GM23338 (cell line): ENCODE data around the gene RNASET2. TPM values are rescaled to one million over a fixed set of nuclear protein-coding genes. Genes with fewer than 3 reads are reported as not detected.

Experiments
- ATAC-seq: fragments of 200-7000 bp; cut with Tn5 transposase; 3 replicates; pipeline ENCODE4 v1.9.1; 2020
- DNase-seq: peaks from one replicate; pipeline ENCODE4 v3.0.0-alpha.2; 2015; ENCODE audit warnings: low spot score
- H2AFZ ChIP-seq: fragments of 200-600 bp; sonication (generic); 2 replicates; pipeline ENCODE4 v1.8.0; 2016; ENCODE audit warnings: antibody characterized with exemption, mild to moderate bottlenecking, moderate library complexity
- H3F3A ChIP-seq: fragments of 200-600 bp; sonication (generic); replicated peaks from 2 replicates; pipeline ENCODE4 v1.8.0; 2017; ENCODE audit warnings: antibody characterized with exemption, mixed run types, low read depth
- H3K27ac ChIP-seq: fragments of 200-600 bp; sonication (generic); 2 replicates; pipeline ENCODE4 v1.6.1; 2016; ENCODE audit warnings: low read depth
- H3K27me3 ChIP-seq: fragments of 200-600 bp; sonication (generic); 2 replicates; pipeline ENCODE4 v1.8.0; 2016; ENCODE audit warnings: mild to moderate bottlenecking, mixed run types, moderate library complexity; ENCODE audit not compliant: insufficient read depth
- H3K36me3 ChIP-seq: fragments of 200-600 bp; sonication (generic); 2 replicates; pipeline ENCODE4 v1.8.0; 2016; ENCODE audit warnings: mild to moderate bottlenecking; ENCODE audit not compliant: insufficient read depth
- H3K4me1 ChIP-seq: fragments of 200-600 bp; sonication (generic); 2 replicates; pipeline ENCODE4 v1.8.0; 2016; ENCODE audit warnings: mild to moderate bottlenecking, moderate library complexity; ENCODE audit not compliant: insufficient read depth
- H3K4me2 ChIP-seq: fragments of 200-600 bp; sonication (generic); 2 replicates; pipeline ENCODE4 v1.7.1; 2017; ENCODE audit warnings: mixed run types
- H3K4me3 ChIP-seq: fragments of 200-600 bp; sonication (generic); 2 replicates; pipeline ENCODE4 v1.6.1; 2016; ENCODE audit warnings: mixed run types
- H3K79me2 ChIP-seq: fragments of 200-600 bp; sonication (generic); replicated peaks from 2 replicates; pipeline ENCODE4 v1.8.0; 2017; ENCODE audit warnings: mild to moderate bottlenecking; ENCODE audit not compliant: insufficient read depth
- H3K9me2 ChIP-seq: fragments of 200-600 bp; sonication (generic); 2 replicates; pipeline ENCODE4 v1.8.0; 2017; ENCODE audit not compliant: insufficient read depth
- H4K20me1 ChIP-seq: fragments of 200-600 bp; sonication (generic); replicated peaks from 2 replicates; pipeline ENCODE4 v1.8.0; 2017; ENCODE audit warnings: mild to moderate bottlenecking; ENCODE audit not compliant: insufficient read depth
- H3K27ac Mint-ChIP-seq: 2 replicates; pipeline ENCODE4 v1.8.0; 2020; ENCODE audit warnings: inconsistent platforms, mild to moderate bottlenecking, moderate library complexity, mixed read lengths
- H3K27me3 Mint-ChIP-seq: 3 replicates; pipeline ENCODE4 v1.8.0; 2022; ENCODE audit warnings: low read depth, mild to moderate bottlenecking, moderate library complexity, mixed read lengths, inconsistent platforms; ENCODE audit not compliant: insufficient read depth, poor library complexity
- H3K36me3 Mint-ChIP-seq: 3 replicates; pipeline ENCODE4 v1.8.0; 2021; ENCODE audit warnings: low read depth, mild to moderate bottlenecking, inconsistent platforms, moderate library complexity, mixed read lengths
- H3K4me1 Mint-ChIP-seq: 3 replicates; pipeline ENCODE4 v1.8.0; 2020; ENCODE audit warnings: mild to moderate bottlenecking, inconsistent platforms, mixed read lengths
- H3K4me3 Mint-ChIP-seq: 3 replicates; pipeline ENCODE4 v1.8.0; 2021; ENCODE audit warnings: moderate library complexity, mild to moderate bottlenecking, inconsistent platforms, mixed read lengths
- H3K9me3 Mint-ChIP-seq: 3 replicates; pipeline ENCODE4 v1.8.0; 2020; ENCODE audit warnings: moderate library complexity, mild to moderate bottlenecking, inconsistent platforms, mixed read lengths
- CTCF ChIP-seq, 2 experiments: fragments of 200-600 bp in 1 of 2; sonication (generic) in 1 of 2; conservative IDR thresholded peaks; 2 replicates each; pipeline versions ENCODE4 v1.5.1 to v1.6.1; 2016 to 2017; ENCODE audit warnings: antibody characterized with exemption in 2 of 2, low read depth in 2 of 2, mild to moderate bottlenecking in 2 of 2, moderate library complexity in 1 of 2
- ETS1 ChIP-seq: IDR thresholded peaks from 2 replicates; pipeline ENCODE4 v1.6.1; 2016; ENCODE audit warnings: antibody characterized with exemption
- JUNB ChIP-seq: IDR thresholded peaks from one replicate; pipeline ENCODE4 v1.6.1; 2016; ENCODE audit warnings: antibody characterized with exemption; ENCODE audit not compliant: unreplicated experiment
- NANOG ChIP-seq: IDR thresholded peaks from 2 replicates; pipeline ENCODE4 v1.6.1; 2016; ENCODE audit warnings: antibody characterized with exemption, borderline replicate concordance
- REST ChIP-seq: IDR thresholded peaks from one replicate; pipeline ENCODE4 v1.6.1; 2018; ENCODE audit warnings: antibody characterized with exemption; ENCODE audit not compliant: unreplicated experiment
- ZNF114 ChIP-seq: fragments of 250-450 bp; sonication (Bioruptor Pico); IDR thresholded peaks from 2 replicates; pipeline ENCODE4 v1.5.0; 2020; ENCODE audit warnings: mild to moderate bottlenecking, moderate library complexity
- ZNF462 ChIP-seq: fragments of 250-450 bp; sonication (Bioruptor Pico); IDR thresholded peaks from 2 replicates; pipeline ENCODE4 v1.5.0; 2020; ENCODE audit warnings: mild to moderate bottlenecking, moderate library complexity
- polyA plus RNA-seq: library from polyadenylated mRNA; unstranded; fragments of >200 nt; fragmentation: Nextera tagmentation; extraction: Ambion mirVana; gene quantifications from 2 replicates; pipeline ENCODE4 v1.2.1, GENCODE V29; 2016
- total RNA-seq: library from RNA; depleted of rRNA; stranded (reverse); fragments of >200 nt; shearing (Covaris generic); gene quantifications from 2 replicates; pipeline ENCODE4 v1.2.3, GENCODE V29; 2014

RNASET2 gene
- total and polyA plus RNA-seq, 2 experiments from 2014 or later: 40.5 to 62.8 TPM

GRCh38 chr6:166901626-166902025 lies 54.7 kb downstream of the RNASET2 start:
- no peak for TF ChIP-seq CTCF (conservative IDR thresholded peaks at IDR 0.05; ENCODE audit: low read depth in 2 of 2)
- no peak for TF ChIP-seq JUNB
- no peak for TF ChIP-seq ETS1
- TF ChIP-seq NANOG: no peak
- TF ChIP-seq REST: no peak
- no peak for TF ChIP-seq ZNF462 (CRISPR knock-in tag)
- no peak for TF ChIP-seq ZNF114 (CRISPR knock-in tag)
- no peak overlapping the region for H2AFZ ChIP-seq

More at GRCh38 chr6:166901626-166902025, 54.7 kb downstream of the RNASET2 start:
- 0 out of 2 replicates have a peak, but pooled peaks cover 2% of the 10 kb centered on the region for H3K4me1 ChIP-seq
- Mint-ChIP-seq H3K9me3 (peaks cover 7% of the 10 kb centered on the region), H3K27ac (peak overlapping the region; percentile 21; the same call in 1 of the 2 replicates), H3K27me3 (peaks cover 24% of the 10 kb centered on the region), H3K36me3 (peaks cover 9% of the 10 kb centered on the region; the same call in 1 of the 3 replicates), H3K4me1 (peaks cover 21% of the 10 kb centered on the region), H3K4me3 (no peak overlapping the region)
- no peaks in the 10 kb centered on the region for H3K9me2 ChIP-seq
- ATAC-seq (no peak), DNase-seq (no peak)
- no peak overlapping the region for H3K27ac ChIP-seq
- H3K27me3 ChIP-seq: no peaks in the 10 kb centered on the region
- H3K4me2 ChIP-seq: no peak overlapping the region
- H3K4me3 ChIP-seq: no peak overlapping the region
- no peaks in the 10 kb centered on the region for H3F3A ChIP-seq
- H3K79me2 ChIP-seq: no peaks in the 10 kb centered on the region
- no peaks in the 10 kb centered on the region for H3K36me3 ChIP-seq
- H4K20me1 ChIP-seq: no peaks in the 10 kb centered on the region
